Activated gamma-delta T cell (primary cell): ENCODE results near the gene PRRX1.

ENCODE experiments used
- DNase-seq: peaks from one replicate; lab custom pipeline; 2025; lab: John Stamatoyannopoulos, UW

The PRRX1 gene

GRCh38 chr1:170691258-170691657, 27.3 kb downstream of the PRRX1 start:
- no peak for DNase-seq

- DNase-seq = no peak
Measured at GRCh38 chr1:170692866-170693575, 29.1 kb downstream of the PRRX1 start.

- no peak for DNase-seq
Measured at GRCh38 chr1:170694172-170694926, 30.4 kb downstream of the PRRX1 start.

- DNase-seq = no peak
Measured at GRCh38 chr1:170695955-170696590, 32.1 kb downstream of the PRRX1 start.

- no peak for DNase-seq
Measured at GRCh38 chr1:170696591-170697290, 32.8 kb downstream of the PRRX1 start.

GRCh38 chr1:170697316-170697715, 33.4 kb downstream of the PRRX1 start:
- no peak for DNase-seq

GRCh38 chr1:170698301-170699275, 34.7 kb downstream of the PRRX1 start:
- no peak for DNase-seq

- no peak for DNase-seq
Measured at GRCh38 chr1:170699696-170700095, 35.8 kb downstream of the PRRX1 start.

- no peak for DNase-seq
Measured at GRCh38 chr1:170700842-170701615, 37.1 kb downstream of the PRRX1 start.

- DNase-seq = no peak
Measured at GRCh38 chr1:170701962-170702361, 38.0 kb downstream of the PRRX1 start.

GRCh38 chr1:170703591-170703990, 39.7 kb downstream of the PRRX1 start:
- no peak for DNase-seq

GRCh38 chr1:170704256-170704655, 40.3 kb downstream of the PRRX1 start:
- no peak for DNase-seq

GRCh38 chr1:170705981-170706380, 42.0 kb downstream of the PRRX1 start:
- no peak for DNase-seq

- no peak for DNase-seq
Measured at GRCh38 chr1:170707117-170707516, 43.2 kb downstream of the PRRX1 start.

GRCh38 chr1:170707959-170708655, 44.2 kb downstream of the PRRX1 start:
- DNase-seq = no peak

GRCh38 chr1:170711682-170712081, 47.8 kb downstream of the PRRX1 start:
- no peak for DNase-seq

GRCh38 chr1:170714163-170714562, 50.2 kb downstream of the PRRX1 start:
- no peak for DNase-seq

GRCh38 chr1:170714938-170715337, 51.0 kb downstream of the PRRX1 start:
- no peak for DNase-seq

GRCh38 chr1:170716835-170717429, 53.0 kb downstream of the PRRX1 start:
- no peak for DNase-seq
